Cardiac muscle cell (in vitro differentiated cells and primary cell): ENCODE measurements around the gene COPS4. TPM values are rescaled to one million over a fixed set of nuclear protein-coding genes. Genes with fewer than 3 reads are reported as not detected.

Source experiments
- DNase-seq, 2 donors: peaks; one replicate each; pipeline versions ENCODE4 v3.0.0 to v3.0.0-alpha.2; 2010 to 2017; ENCODE audit warnings: low read depth in 1 of 2, low spot score in 1 of 2
- H3K27ac ChIP-seq: fragments of 200-600 bp; sonication (generic); 2 replicates; pipeline ENCODE4 v1.5.1; 2016
- H3K27me3 ChIP-seq: fragments of 200-600 bp; sonication (generic); 2 replicates; pipeline ENCODE4 v1.6.0; 2016; ENCODE audit warnings: control low read depth
- H3K36me3 ChIP-seq: fragments of 200-600 bp; sonication (generic); 2 replicates; pipeline ENCODE4 v1.5.1; 2016; ENCODE audit warnings: control low read depth
- H3K4me1 ChIP-seq: fragments of 200-600 bp; sonication (generic); 2 replicates; pipeline ENCODE4 v1.8.1; 2017; ENCODE audit warnings: low read depth, mild to moderate bottlenecking, mixed run types
- H3K4me3 ChIP-seq: fragments of 200-600 bp; sonication (generic); 2 replicates; pipeline ENCODE4 v1.5.1; 2016; ENCODE audit warnings: mild to moderate bottlenecking
- H3K9me3 ChIP-seq: fragments of 200-600 bp; sonication (generic); 2 replicates; pipeline ENCODE4 v1.5.1; 2017; ENCODE audit warnings: low read depth, mild to moderate bottlenecking, control low read depth
- CTCF ChIP-seq: IDR thresholded peaks from 2 replicates; pipeline ENCODE4 v1.5.1; 2012; ENCODE audit warnings: low read depth, mild to moderate bottlenecking, low read length
- polyA plus RNA-seq: library from polyadenylated mRNA; unstranded; fragments of >200 nt; fragmentation: Nextera tagmentation; extraction: Ambion mirVana; gene quantifications from 2 replicates; pipeline ENCODE4 v1.2.1, GENCODE V29; 2016
- total RNA-seq: library from RNA; depleted of rRNA; stranded (reverse); fragments of >200 nt; gene quantifications from 2 replicates; pipeline ENCODE4 v1.2.3, GENCODE V29; 2016

The COPS4 gene
- total and polyA plus RNA-seq, 2 experiments from 2014 or later = 39.9 to 101 TPM

GRCh38 chr4:83011689-83012199 is 23.2 kb upstream of the COPS4 start:
- peak overlapping the region; percentile 98 for H3K4me3 ChIP-seq
- H3K4me1 ChIP-seq = no peaks in the 10 kb centered on the region
- no peaks in the 10 kb centered on the region for H3K9me3 ChIP-seq
- peak overlapping the region; percentile 90 for H3K27ac ChIP-seq
- no peaks in the 10 kb centered on the region for H3K27me3 ChIP-seq
- TF ChIP-seq CTCF = no peak
- no peaks in the 10 kb centered on the region for H3K36me3 ChIP-seq
- no peak for DNase-seq

DNA sequence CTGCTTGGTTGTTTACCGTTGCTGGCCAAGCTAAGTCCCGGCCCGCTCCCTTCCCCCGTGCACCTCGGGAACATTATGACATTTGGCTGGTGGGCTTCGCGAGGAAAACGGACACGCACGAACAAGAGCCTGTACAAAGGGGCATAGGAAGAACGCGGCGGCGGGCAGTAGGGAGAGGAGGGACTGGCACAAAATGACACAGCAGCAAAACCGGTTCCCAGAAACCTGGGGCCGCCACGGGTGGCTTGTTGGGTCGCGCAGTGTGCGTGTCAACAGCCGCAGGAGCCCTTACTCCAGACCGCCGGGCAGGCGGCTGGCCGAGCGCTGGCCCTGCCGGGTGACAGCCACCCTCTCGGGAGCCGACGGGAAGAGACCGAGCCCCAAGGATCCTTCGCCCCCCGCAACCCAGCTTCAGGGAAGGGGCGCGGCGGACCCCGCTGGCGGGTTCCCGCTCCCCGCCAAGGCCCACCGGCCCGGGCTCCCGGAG is 22.7 kb upstream of the COPS4 start:
- Histone ChIP-seq H3K27ac (peak overlapping the region; percentile 90), H3K9me3 (no peaks in the 10 kb centered on the region), H3K36me3 (no peaks in the 10 kb centered on the region), H3K27me3 (no peaks in the 10 kb centered on the region), H3K4me3 (peak overlapping the region; percentile 98), H3K4me1 (no peaks in the 10 kb centered on the region)
- no peak for TF ChIP-seq CTCF
- peak in 1 of 2 donors; percentile 59 for DNase-seq

- Histone ChIP-seq H3K27ac (peak overlapping the region; percentile 90), H3K27me3 (no peaks in the 10 kb centered on the region), H3K36me3 (no peaks in the 10 kb centered on the region), H3K4me1 (no peaks in the 10 kb centered on the region), H3K4me3 (peak overlapping the region; percentile 98), H3K9me3 (no peaks in the 10 kb centered on the region)
- peak; percentile 42 for TF ChIP-seq CTCF
- DNase-seq = peak; percentile 99
Observed at GRCh38 chr4:83012687-83013419, 22.1 kb upstream of the COPS4 start.

DNA sequence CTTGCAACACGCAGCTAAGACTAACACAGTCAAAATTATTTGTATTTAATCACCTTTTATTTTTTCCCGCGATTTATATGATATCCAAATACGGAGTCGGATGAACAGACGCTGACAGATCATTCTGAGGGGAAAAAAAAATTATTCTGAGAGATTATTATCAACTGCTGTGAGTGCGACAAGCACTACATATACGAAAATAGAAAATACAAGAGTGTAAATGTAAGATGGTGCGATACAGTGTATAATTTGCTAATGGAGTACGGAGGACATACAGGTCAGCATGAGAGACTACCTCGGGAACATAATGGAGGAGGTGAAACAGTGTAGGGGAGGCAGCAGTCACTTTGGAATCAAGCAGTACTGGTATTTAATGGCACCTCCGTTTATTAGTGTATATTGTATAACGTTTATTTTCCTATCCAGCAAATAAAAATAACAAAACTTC is 21.5 kb upstream of the COPS4 start:
- peak overlapping the region; percentile 74 for H3K27ac ChIP-seq
- no peak for TF ChIP-seq CTCF
- peak overlapping the region; percentile 98 for H3K4me3 ChIP-seq
- H3K9me3 ChIP-seq = no peaks in the 10 kb centered on the region
- DNase-seq = no peak
- no peaks in the 10 kb centered on the region for H3K27me3 ChIP-seq
- no peaks in the 10 kb centered on the region for H3K36me3 ChIP-seq
- no peaks in the 10 kb centered on the region for H3K4me1 ChIP-seq

GRCh38 chr4:83013902-83014301 is 21.1 kb upstream of the COPS4 start:
- TF ChIP-seq CTCF = no peak
- no peaks in the 10 kb centered on the region for H3K9me3 ChIP-seq
- no peak overlapping the region for H3K4me3 ChIP-seq
- H3K36me3 ChIP-seq = no peaks in the 10 kb centered on the region
- H3K27me3 ChIP-seq = no peaks in the 10 kb centered on the region
- DNase-seq = no peak
- H3K27ac ChIP-seq = peak overlapping the region; percentile 74
- no peaks in the 10 kb centered on the region for H3K4me1 ChIP-seq
